Neural crest cell (in vitro differentiated cells): ENCODE results near the gene EPHB4. TPM values are rescaled to one million over a fixed set of nuclear protein-coding genes. Genes with fewer than 3 reads are reported as not detected.
"Not testable (repeated sequence)": the region's sequence is repeated elsewhere in the genome, so short reads cannot be mapped to it uniquely, and the experiment has no call there.

Experiments used
- DNase-seq: peaks from one replicate; pipeline ENCODE4 v3.0.0; 2021; ENCODE audit warnings: low read depth, mixed read lengths, low spot score
- H3K27ac Mint-ChIP-seq: one replicate; pipeline ENCODE4 v1.8.0; 2021; ENCODE audit warnings: mild to moderate bottlenecking, mixed read lengths; ENCODE audit not compliant: unreplicated experiment
- H3K27me3 Mint-ChIP-seq: 2 replicates; pipeline ENCODE4 v1.8.0; 2021; ENCODE audit warnings: low read depth, mild to moderate bottlenecking, mixed read lengths
- H3K36me3 Mint-ChIP-seq: 2 replicates; pipeline ENCODE4 v1.8.0; 2021; ENCODE audit warnings: low read depth, mild to moderate bottlenecking, mixed read lengths
- H3K4me1 Mint-ChIP-seq: 2 replicates; pipeline ENCODE4 v1.8.0; 2021; ENCODE audit warnings: mixed read lengths
- H3K4me3 Mint-ChIP-seq: one replicate; pipeline ENCODE4 v1.8.0; 2021; ENCODE audit warnings: mild to moderate bottlenecking, mixed read lengths
- H3K9me3 Mint-ChIP-seq: 2 replicates; pipeline ENCODE4 v1.8.0; 2021; ENCODE audit warnings: mixed read lengths
- CTCF ChIP-seq: fragments of 200-600 bp; sonication (generic); conservative IDR thresholded peaks from 2 replicates; pipeline ENCODE4 v1.5.0; 2021; ENCODE audit warnings: antibody characterized with exemption, mild to moderate bottlenecking
- total RNA-seq: library from RNA; stranded (reverse); gene quantifications from 2 replicates; pipeline ENCODE4 v1.2.1, GENCODE V29; 2021

EPHB4 gene
- total RNA-seq, 1 donor from 2014 or later = 84.5 TPM

- no peak overlapping the region for H3K27ac Mint-ChIP-seq
- no peaks in the 10 kb centered on the region for H3K27me3 Mint-ChIP-seq
- peaks cover 19% of the 10 kb centered on the region for H3K36me3 Mint-ChIP-seq
- no peaks in the 10 kb centered on the region for H3K9me3 Mint-ChIP-seq
- no peak for DNase-seq
- no peaks in the 10 kb centered on the region for H3K4me1 Mint-ChIP-seq
- no peak overlapping the region for H3K4me3 Mint-ChIP-seq
- no peak for TF ChIP-seq CTCF
Measured at GRCh38 chr7:100811480-100811879, 15.8 kb downstream of the EPHB4 start.

- peaks cover 9% of the 10 kb centered on the region for H3K4me1 Mint-ChIP-seq
- H3K4me3 Mint-ChIP-seq = no peak overlapping the region
- TF ChIP-seq CTCF = no peak
- H3K9me3 Mint-ChIP-seq = no peaks in the 10 kb centered on the region
- peaks cover 21% of the 10 kb centered on the region for H3K36me3 Mint-ChIP-seq
- DNase-seq = no peak
- H3K27ac Mint-ChIP-seq = no peak overlapping the region
- H3K27me3 Mint-ChIP-seq = no peaks in the 10 kb centered on the region
Measured at GRCh38 chr7:100808354-100808875, 18.9 kb downstream of the EPHB4 start.

- not testable (repeated sequence) for H3K9me3 Mint-ChIP-seq, DNase-seq, H3K27me3 Mint-ChIP-seq, H3K4me3 Mint-ChIP-seq, H3K27ac Mint-ChIP-seq
- peaks cover 16% of the 10 kb centered on the region for H3K4me1 Mint-ChIP-seq
- peaks cover 24% of the 10 kb centered on the region for H3K36me3 Mint-ChIP-seq
Measured at GRCh38 chr7:100806883-100807282, 20.4 kb downstream of the EPHB4 start.

GRCh38 chr7:100806276-100806675 is 21.0 kb downstream of the EPHB4 start:
- no peak for DNase-seq
- peaks cover 16% of the 10 kb centered on the region for H3K4me1 Mint-ChIP-seq
- no peak for TF ChIP-seq CTCF
- no peaks in the 10 kb centered on the region for H3K27me3 Mint-ChIP-seq
- peaks cover 24% of the 10 kb centered on the region for H3K36me3 Mint-ChIP-seq
- no peak overlapping the region for H3K4me3 Mint-ChIP-seq
- H3K9me3 Mint-ChIP-seq = no peaks in the 10 kb centered on the region
- no peak overlapping the region for H3K27ac Mint-ChIP-seq

GRCh38 chr7:100804681-100805431 is 22.5 kb downstream of the EPHB4 start:
- Mint-ChIP-seq H3K9me3 (no peaks in the 10 kb centered on the region), H3K27me3 (no peaks in the 10 kb centered on the region), H3K4me3 (no peak overlapping the region), H3K36me3 (peaks cover 26% of the 10 kb centered on the region), H3K27ac (no peak overlapping the region), H3K4me1 (peaks cover 25% of the 10 kb centered on the region)
- DNase-seq = no peak
- no peak for TF ChIP-seq CTCF
